GM12874 (cell line): ENCODE data around the gene ATXN7.
A peak's percentile ranks its signal among the peaks of the same experiment; 100 is the strongest.

ENCODE experiments used
- CTCF ChIP-seq: IDR thresholded peaks from 2 replicates; pipeline ENCODE4 v1.5.1; 2011; ENCODE audit warnings: low read depth, mild to moderate bottlenecking, control low read depth, low read length, moderate library complexity; ENCODE audit not compliant: insufficient read depth

The ATXN7 gene

GRCh38 chr3:63863150-63864007, at the start of gene ATXN7, which contains the start of gene THOC7:
Gene ATXN7, plus strand, starts transcription at chr3:63863867. Its CDS starts 48,732 bp downstream, at chr3:63912599.
Gene THOC7, minus strand, starts transcription at chr3:63863805. Its CDS starts 15 bp downstream, at chr3:63863790.
- no peak for TF ChIP-seq CTCF

GRCh38 chr3:63814237-63814636, 49.4 kb upstream of the ATXN7 start:
- no peak for TF ChIP-seq CTCF

GRCh38 chr3:63817225-63817624, 46.4 kb upstream of the ATXN7 start:
- no peak for TF ChIP-seq CTCF

GRCh38 chr3:63818282-63819150, 45.2 kb upstream of the ATXN7 start:
- peak; percentile 70 for TF ChIP-seq CTCF

GRCh38 chr3:63819151-63819398, 44.6 kb upstream of the ATXN7 start, which contains the start of gene C3orf49:
Gene C3orf49, plus strand, starts transcription at chr3:63819299. Its CDS starts 173 bp downstream, at chr3:63819472.
- no peak for TF ChIP-seq CTCF

GRCh38 chr3:63824309-63824708, 39.4 kb upstream of the ATXN7 start:
- no peak for TF ChIP-seq CTCF

GRCh38 chr3:63830526-63830925, 33.1 kb upstream of the ATXN7 start:
- no peak for TF ChIP-seq CTCF
